Parathyroid adenoma (tissue), 2 donors: Measurements from ENCODE around the gene AKT3.

Experiments
- H2AFZ ChIP-seq: fragments of 300-600 bp; sonication (generic); one replicate; pipeline ENCODE4 v1.7.0; 2017; ENCODE audit warnings: antibody characterized with exemption, mild to moderate bottlenecking
- H3K27ac ChIP-seq: fragments of 300-600 bp; sonication (generic); one replicate; pipeline ENCODE4 v1.7.0; 2017
- H3K27me3 ChIP-seq: fragments of 300-600 bp; sonication (generic); one replicate; pipeline ENCODE4 v1.7.0; 2017; ENCODE audit warnings: low read length; ENCODE audit not compliant: control insufficient read depth, insufficient read depth
- H3K36me3 ChIP-seq: fragments of 300-600 bp; sonication (generic); one replicate; pipeline ENCODE4 v1.7.0; 2017; ENCODE audit warnings: low read length; ENCODE audit not compliant: control insufficient read depth, insufficient read depth
- H3K4me1 ChIP-seq: fragments of 300-600 bp; sonication (generic); one replicate; pipeline ENCODE4 v1.7.0; 2017; ENCODE audit warnings: control low read depth
- H3K4me2 ChIP-seq: fragments of 300-600 bp; sonication (generic); one replicate; pipeline ENCODE4 v1.7.0; 2017; ENCODE audit warnings: low read length
- H3K4me3 ChIP-seq: fragments of 300-600 bp; sonication (generic); one replicate; pipeline ENCODE4 v1.7.0; 2017; ENCODE audit warnings: low read depth, low read length
- H3K79me2 ChIP-seq: fragments of 300-600 bp; sonication (generic); one replicate; pipeline ENCODE4 v1.7.0; 2017; ENCODE audit warnings: control low read depth
- H3K9ac ChIP-seq: fragments of 300-600 bp; sonication (generic); one replicate; pipeline ENCODE4 v1.7.0; 2017; ENCODE audit warnings: mild to moderate bottlenecking
- H3K9me3 ChIP-seq: fragments of 300-600 bp; sonication (generic); one replicate; pipeline ENCODE4 v1.7.0; 2017; ENCODE audit warnings: low read length; ENCODE audit not compliant: control insufficient read depth
- CTCF ChIP-seq: fragments of 300-600 bp; sonication (generic); IDR thresholded peaks from one replicate; pipeline ENCODE4 v1.7.0; 2017; ENCODE audit warnings: antibody characterized with exemption, mild to moderate bottlenecking
- donor health status: primary hyperparathyroidism.

The AKT3 gene

GRCh38 chr1:243441601-243442000, 408.4 kb downstream of the AKT3 start:
- Histone ChIP-seq H3K79me2 (no peaks in the 10 kb centered on the region), H3K27ac (no peak overlapping the region), H3K4me1 (peaks cover 3% of the 10 kb centered on the region), H3K4me3 (no peak overlapping the region), H3K9me3 (no peaks in the 10 kb centered on the region), H3K27me3 (no peaks in the 10 kb centered on the region), H2AFZ (no peak overlapping the region), H3K4me2 (no peak overlapping the region), H3K36me3 (no peaks in the 10 kb centered on the region), H3K9ac (no peak overlapping the region)
- no peak for TF ChIP-seq CTCF

GRCh38 chr1:243440406-243440805, 409.6 kb downstream of the AKT3 start:
- no peak for TF ChIP-seq CTCF
- no peaks in the 10 kb centered on the region for H3K36me3 ChIP-seq
- no peak overlapping the region for H3K4me2 ChIP-seq
- no peaks in the 10 kb centered on the region for H3K27me3 ChIP-seq
- no peaks in the 10 kb centered on the region for H3K9me3 ChIP-seq
- H3K79me2 ChIP-seq: no peaks in the 10 kb centered on the region
- no peak overlapping the region for H3K27ac ChIP-seq
- no peak overlapping the region for H3K9ac ChIP-seq
- no peak overlapping the region for H2AFZ ChIP-seq
- H3K4me1 ChIP-seq: peaks cover 3% of the 10 kb centered on the region
- H3K4me3 ChIP-seq: no peak overlapping the region

GRCh38 chr1:243438815-243439214, 411.2 kb downstream of the AKT3 start:
- Histone ChIP-seq H3K36me3 (no peaks in the 10 kb centered on the region), H3K4me1 (peaks cover 3% of the 10 kb centered on the region), H3K9ac (no peak overlapping the region), H2AFZ (no peak overlapping the region), H3K27ac (no peak overlapping the region), H3K27me3 (no peaks in the 10 kb centered on the region), H3K4me3 (no peak overlapping the region), H3K4me2 (no peak overlapping the region), H3K79me2 (no peaks in the 10 kb centered on the region), H3K9me3 (no peaks in the 10 kb centered on the region)
- TF ChIP-seq CTCF: no peak
